Gastrocnemius medialis (tissue), 4 donors: Measurements from ENCODE around the gene GRHL3.

Experiments used
- POLR2A ChIP-seq, 2 donors: fragments of 450-650 bp; IDR thresholded peaks; one replicate each; pipeline ENCODE4 v1.6.1; 2017; ENCODE audit warnings: antibody characterized with exemption in 2 of 2, mild to moderate bottlenecking in 2 of 2, moderate library complexity in 2 of 2
- TF ChIP-seq, protein P1 (sequence below), 5 experiments: fragments of 450-650 bp in 3 of 5; fragments of 200-600 bp in 2 of 5; sonication (generic) in 2 of 5; IDR thresholded peaks in 4 of 5; conservative IDR thresholded peaks in 1 of 5; 1 replicate in 4 of 5; 2 replicates in 1 of 5; pipeline ENCODE4 v1.5.1; 2016 to 2019; ENCODE audit warnings: antibody characterized with exemption in 5 of 5, mild to moderate bottlenecking in 3 of 5, moderate library complexity in 3 of 5

DNA sequence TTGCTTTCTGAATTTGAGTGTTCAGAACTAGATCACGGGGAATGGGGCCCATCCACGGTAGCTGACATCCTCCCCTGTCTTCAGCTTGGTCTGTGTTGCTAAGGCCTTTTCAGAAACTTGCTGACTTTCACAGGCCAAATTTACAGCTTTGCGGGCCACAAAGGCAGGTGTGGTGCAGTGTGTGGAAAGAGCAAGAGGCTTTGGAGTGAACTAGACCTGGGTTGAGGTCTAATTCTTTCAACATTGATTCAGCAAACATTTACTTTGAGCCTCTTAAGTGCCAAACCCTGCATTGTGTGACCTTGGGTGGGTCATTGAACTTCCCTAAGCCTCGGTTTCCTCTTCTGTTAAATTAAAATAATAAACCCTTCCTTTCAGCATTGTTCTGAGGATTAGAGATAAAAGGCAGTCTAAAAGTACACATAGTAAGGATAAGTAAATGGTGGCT is 70.1 kb downstream of the GRHL3 start:
- TF ChIP-seq, protein P1, sequence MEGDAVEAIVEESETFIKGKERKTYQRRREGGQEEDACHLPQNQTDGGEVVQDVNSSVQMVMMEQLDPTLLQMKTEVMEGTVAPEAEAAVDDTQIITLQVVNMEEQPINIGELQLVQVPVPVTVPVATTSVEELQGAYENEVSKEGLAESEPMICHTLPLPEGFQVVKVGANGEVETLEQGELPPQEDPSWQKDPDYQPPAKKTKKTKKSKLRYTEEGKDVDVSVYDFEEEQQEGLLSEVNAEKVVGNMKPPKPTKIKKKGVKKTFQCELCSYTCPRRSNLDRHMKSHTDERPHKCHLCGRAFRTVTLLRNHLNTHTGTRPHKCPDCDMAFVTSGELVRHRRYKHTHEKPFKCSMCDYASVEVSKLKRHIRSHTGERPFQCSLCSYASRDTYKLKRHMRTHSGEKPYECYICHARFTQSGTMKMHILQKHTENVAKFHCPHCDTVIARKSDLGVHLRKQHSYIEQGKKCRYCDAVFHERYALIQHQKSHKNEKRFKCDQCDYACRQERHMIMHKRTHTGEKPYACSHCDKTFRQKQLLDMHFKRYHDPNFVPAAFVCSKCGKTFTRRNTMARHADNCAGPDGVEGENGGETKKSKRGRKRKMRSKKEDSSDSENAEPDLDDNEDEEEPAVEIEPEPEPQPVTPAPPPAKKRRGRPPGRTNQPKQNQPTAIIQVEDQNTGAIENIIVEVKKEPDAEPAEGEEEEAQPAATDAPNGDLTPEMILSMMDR (IDR thresholded peaks at IDR 0.05 in 4 of 5, conservative IDR thresholded peaks at IDR 0.05 in 1 of 5), result no peak
- no peak for TF ChIP-seq POLR2A (IDR thresholded peaks at IDR 0.05)
